Effector CD8-positive, alpha-beta T cell (primary cell): ENCODE data around the gene ZFP90.
A peak's percentile ranks its signal among the peaks of the same experiment; 100 is the strongest.
"Not testable (repeated sequence)": the region's sequence is repeated elsewhere in the genome, so short reads cannot be mapped to it uniquely, and the experiment has no call there.

Experiments
- DNase-seq: peaks from one replicate; lab custom pipeline; 2025; lab: John Stamatoyannopoulos, UW

ZFP90 gene

DNA sequence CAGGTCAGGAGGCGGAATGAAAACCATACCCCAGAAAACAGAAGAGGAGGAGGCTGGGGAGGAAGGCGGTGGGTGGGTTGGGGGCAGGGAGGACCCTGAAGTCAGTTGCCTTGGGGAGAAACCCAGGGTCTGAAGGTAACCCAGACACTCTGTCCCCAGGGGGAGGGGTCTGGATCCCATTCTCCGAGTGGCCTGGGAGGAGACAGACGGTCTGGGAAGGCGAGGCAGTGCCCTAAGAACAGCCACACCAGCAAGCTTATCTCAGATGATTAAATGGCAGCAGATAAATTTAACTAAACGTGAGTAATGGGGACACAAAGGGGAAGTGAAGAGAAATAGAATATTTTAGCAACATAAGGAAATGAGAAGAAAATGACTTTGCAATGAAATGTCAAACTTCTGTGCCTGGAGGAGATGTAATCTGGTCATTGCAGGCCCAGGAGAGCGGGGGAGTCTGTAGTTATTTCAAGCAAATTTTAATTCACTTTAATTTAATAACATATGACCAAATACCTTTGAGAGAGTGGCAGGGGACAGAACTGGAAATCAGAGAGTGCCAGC lies 21.4 kb upstream of the ZFP90 start:
- no peak for DNase-seq

DNA sequence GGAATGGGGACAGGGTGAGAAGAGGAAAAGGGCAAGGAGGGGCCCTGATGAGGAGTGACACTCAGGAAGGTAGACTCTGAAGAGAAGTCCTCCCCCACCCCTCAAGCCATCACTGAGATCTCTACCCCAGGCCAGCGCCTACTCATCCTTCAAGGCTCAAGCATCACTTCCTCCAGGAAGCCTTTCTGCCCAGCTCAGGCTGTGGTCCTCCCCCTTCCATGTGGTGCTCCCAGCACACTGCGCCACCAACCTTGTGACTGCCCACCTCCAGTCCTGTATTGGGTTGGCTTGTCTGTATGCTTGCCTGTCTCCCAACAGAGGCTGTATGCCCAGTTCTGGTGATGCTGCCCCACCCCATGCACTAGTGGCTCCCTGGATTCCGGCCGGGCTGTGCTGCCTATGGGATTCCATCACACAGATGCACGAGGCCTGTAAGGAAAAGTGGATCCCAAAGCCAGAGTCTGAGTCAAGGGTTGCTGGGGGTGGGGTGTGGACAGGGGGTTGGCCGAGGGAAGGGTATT lies 19.8 kb upstream of the ZFP90 start:
- DNase-seq, result no peak

DNA sequence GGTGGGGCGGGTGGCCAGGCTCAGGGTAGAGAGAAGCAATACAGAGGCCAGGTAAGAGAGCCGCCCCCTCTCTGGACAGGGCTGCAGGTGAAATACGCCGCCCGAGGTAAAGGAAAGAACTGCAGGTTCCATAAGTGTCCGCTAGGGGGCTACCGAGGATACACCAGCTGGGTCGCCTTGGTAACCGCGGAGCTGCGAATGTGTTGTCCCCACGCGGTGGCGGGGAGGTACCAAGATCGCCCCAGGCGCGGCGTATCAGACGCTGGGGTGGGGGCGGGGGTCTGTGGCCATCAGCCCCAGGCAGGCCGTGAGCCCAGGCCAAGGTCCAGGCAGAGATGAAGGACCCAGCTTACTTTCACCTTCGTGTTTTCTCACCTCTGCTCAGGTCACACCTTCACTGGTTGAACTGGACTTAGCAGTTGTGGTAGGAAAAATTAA lies 18.4 kb upstream of the ZFP90 start:
- peak; percentile 75 for DNase-seq

DNA sequence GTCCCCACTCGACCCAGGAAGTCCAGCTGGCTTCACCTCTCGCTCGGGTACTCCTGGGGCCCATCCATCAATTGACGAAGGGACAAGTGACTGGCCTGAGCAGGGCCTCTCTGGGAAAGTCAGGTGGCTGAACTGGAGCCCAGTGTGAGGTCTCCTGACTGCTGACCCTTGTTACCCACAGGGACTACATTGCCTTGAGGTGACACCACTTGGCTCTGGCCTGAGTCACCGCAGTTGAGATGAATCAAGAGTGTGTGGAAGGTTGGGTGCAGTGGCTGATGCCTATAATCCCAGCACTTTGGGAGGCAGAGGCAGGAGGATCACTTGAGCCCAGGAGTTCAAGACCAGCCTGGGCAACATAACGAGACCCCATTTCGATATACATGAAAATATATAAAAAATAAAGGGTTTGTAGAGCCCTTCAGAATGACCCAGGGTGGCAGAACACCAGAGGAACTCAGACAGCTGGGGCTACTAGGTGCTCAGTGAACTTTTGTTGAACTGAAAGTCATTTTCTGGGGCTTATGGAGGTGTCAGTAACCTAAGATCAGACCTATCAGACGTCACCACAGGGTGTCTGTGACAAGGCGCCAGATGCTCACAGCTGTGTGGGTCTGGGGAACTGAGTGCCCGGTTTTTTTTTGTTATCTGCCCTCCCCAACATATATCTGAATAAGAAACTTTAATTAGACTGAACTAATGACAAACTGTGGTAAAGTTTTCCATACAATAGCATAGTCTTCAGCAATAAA lies 14.8 kb upstream of the ZFP90 start:
- no peak for DNase-seq

DNA sequence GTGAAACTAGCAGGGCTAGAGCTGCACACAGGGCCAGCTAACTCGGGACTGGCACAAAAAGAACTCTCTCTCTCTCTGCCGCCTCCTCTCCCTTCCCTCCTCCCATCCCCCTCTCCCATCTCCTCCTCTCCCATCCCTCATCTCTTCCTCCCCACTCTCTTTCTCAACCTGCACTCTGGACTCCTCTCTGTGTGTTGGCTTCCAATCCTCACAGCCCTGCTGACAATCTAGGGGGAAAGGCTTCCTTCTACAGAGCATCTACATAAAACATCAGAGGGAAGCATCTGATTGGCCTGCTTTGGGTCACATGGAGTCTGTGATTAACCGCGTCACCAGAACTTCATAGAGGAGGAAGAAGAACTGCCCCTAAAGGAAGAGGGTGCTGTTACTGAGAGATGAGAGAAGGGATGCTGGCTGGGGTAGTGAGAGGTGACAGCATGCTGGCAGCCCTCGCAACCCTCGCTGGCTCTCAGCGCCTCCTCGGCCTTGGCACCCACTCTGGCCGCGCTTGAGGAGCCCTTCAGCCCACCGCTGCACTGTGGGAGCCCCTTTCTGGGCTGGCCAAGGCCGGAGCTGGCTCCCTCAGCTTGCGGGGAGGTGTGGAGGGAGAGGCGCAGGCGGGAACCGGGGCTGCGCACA lies 12.8 kb upstream of the ZFP90 start:
- DNase-seq, result no peak

DNA sequence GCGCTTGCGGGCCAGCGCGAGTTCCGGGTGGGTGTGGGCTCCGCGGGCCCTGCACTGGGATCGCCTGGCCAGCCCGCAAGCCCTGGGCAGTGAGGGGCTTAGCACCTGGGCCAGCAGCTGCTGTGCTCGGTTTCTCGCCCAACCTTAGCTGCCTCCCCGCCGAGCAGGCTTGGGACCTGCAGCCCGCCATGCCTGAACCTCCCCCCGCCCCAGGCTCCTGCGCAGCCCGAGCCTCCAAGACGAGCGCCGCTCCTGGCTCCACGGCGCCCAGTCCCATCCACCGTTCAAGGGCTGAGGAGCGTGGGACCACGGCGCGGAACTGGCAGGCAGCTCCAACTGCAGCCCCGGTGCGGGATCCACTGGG lies 12.3 kb upstream of the ZFP90 start:
- DNase-seq, result no peak

DNA sequence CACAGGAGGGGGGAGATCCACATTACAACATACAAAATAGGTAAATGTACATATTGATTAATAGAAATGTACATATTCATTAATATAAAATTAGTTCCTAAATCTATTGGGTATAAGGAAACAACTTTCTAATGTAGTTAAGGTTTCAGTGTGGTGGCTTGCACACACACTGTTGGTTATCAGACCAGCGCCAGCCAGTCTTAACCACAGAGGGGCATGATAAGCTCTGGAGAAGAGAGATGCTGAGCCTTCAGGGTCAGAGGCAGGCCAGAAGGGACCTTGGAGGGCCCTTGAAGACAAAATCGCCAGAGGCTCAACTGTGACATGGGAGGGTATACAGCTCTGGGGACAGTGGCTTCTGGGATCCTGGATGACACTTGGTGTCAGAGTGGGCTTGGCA lies 10.9 kb upstream of the ZFP90 start:
- no peak for DNase-seq

DNA sequence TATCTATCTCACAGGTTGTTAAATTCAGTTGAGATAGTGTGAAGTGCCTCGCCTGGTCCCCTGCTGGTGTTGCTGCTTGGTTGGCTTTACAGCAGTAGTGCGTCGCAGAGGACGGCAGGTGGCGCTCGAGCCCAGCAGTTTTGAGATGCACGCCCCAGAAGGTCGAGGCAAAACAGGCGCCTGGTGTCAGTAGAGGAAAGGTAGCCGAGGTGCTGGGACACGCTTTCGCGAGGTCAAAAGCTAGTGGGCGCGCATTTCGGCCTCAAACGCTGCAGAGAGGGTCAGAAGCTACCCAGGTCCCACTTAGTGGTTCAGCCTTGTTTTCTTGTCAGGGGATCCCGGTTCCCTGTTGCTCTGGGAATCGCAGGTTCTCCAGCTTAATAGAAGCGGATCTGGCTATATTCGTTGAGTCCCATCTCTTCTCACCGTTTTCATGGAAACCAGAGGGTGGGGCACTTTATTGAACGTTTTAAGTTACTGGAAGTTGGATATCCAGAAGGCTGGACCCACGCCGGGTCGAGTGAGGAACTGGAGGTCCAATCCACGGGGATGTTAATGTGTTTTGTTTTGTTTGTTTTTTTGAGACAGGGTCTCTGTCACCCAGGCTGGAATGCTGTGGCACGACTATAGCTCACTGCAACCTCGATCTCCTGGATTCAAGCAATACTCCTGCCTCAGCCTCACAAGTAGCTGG lies 10.3 kb upstream of the ZFP90 start:
- DNase-seq, result peak; percentile 83

DNA sequence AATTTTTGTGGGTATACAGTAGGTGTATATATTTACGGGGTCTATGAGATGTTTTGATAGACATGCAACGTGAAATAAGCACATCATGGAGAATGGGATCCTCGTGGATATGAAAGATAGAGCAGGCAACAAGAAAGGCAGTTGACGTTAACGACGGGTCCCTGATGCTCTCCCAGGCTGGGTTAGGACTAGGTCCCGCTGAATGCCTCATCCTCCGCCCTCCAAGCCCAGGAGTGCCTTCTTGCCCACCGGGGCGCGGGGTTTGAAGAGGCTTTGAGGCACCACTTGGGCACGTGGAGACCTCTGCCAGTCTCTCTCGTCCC lies 9.5 kb upstream of the ZFP90 start:
- no peak for DNase-seq

DNA sequence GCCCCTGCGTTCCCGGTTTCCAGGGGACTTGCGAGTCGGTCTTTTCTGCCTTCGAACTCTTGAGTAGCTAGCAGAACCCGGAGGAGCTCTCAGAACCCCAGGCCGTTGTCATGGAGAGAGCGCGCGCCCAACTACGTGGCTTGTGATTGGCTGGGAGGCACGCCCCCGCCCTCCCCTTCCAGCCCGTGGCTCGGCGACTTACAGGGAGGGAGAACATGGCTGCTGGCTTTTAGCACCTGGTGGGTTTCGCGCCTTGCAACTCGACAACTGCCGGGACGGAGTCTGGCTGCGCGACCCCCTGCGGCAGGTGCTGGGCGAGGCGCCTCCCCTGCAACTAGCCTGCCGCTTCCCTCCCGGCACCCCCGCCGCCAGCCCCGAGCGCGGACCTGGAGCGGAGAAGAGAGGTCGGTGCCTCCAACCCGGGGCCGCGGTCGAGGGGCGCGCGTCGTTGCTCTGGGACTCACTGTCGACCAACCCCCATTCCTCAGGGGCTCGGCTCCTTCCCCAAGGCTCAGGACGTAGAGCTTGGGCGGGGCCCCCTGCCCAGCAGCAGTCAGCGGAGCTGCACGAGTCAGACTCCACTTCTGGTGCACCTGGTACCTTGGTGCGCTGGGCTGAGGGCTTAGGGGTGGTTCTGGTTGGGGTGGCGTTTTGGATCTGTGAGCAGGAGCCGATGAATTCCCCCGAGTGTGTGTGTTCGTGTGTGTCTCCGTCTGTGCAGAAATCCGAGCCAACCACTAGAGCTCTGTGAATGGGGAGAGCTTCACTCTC lies 9.0 kb upstream of the ZFP90 start:
- peak; percentile 82 for DNase-seq

DNA sequence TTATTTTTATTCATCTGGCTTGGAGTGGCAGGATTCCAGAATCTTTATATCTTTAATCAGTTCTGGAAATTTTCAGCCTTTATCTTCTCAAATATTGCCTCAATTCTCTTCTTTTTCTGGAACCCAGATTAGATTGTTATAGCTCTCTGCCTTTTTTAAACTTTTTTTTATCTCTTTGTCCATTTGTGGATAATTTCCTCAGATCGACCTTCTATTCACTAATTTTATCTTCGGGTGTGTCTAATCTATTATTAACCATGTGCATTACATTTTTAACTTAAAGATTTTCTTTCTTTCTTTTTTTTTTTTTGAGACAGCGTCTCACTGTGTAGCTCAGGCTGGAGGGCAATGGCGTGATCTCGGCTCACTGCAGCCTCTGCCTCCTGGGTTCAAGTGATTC lies 5.2 kb upstream of the ZFP90 start:
- DNase-seq, result no peak

DNA sequence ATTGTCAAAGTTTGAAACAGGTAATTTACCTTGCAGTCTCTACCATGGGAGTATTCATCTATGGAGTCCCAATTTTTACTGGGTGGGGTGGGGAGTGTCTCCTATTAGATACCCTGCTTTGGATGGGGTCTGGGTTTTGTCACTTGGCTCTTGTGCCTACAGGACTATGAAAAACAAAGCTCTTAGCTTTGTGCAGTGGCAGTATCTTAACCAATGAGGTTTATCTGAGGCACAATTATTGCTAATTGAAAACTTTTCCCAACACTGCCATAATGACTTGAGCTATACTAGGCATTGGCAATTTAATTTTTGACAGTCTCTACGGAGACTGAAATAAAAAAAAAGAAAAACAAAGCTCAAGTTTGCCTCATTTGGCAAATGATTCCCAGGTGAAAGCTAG lies 3.8 kb upstream of the ZFP90 start:
- no peak for DNase-seq

DNA sequence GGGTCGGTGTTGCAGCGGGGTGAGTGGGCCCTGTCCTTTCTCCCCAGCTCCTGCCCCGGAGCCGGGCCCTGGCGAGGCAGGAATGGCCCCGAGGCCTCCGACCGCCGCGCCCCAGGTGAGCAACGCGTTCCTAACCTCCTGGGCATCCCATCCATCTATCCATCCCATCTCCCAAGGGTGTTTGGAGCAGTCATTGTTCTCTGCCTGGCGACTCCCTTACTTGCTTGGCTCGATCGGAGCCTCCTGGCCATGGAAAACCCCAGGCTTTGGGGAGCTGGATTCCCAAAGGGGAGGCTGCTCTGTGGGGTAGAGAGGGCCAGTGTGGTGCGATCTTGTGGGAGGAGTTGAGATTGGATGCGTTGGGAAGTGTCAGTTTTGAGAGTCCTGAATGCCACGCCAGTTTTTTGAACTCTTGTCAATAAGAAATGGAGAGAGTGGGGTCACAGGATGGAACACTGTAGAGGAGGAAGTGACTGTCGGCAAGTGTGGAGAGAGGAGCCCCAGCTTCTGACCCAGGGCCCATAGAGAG lies 684 bp downstream of the ZFP90 start:
- DNase-seq, result no peak

DNA sequence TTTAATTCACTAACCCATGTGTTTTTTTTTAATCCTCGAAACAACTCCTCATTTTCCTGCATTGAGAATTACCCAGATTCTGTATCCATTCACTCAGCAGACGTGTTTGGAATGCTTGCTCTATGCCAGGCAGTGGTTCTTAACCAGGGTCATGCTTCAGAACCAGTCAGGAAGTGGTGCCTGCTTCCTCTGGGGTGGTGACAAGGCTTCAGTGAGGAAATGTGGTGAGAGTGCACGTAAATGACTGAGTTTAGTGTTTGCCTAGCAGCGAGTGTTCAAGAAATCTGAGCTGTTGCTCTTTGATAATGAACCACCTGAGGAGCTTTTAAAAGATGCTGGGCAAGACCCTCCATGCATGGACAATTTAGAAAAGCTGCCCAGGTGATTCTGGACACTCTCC lies 9.9 kb downstream of the ZFP90 start:
- peak; percentile 1 for DNase-seq

DNA sequence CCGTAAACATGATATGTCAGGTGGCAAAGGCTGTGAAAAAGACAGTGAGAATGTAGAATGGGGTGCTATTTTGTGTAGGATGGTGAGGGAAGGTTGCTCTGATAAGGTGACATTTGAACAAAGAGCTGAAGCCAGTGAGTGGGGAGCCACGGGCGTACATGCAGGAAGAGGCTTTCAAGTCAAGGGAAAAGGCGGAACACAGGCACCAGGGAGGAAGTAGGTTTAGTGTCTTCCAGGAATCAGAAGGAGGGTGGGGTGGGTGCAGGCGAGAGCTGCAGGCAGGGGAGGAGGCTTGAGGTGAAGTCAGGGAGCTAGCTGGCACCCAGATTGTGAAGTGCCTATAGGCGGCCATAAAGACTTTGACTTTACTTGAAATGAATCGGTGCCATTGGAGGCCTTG lies 14.1 kb downstream of the ZFP90 start:
- no peak for DNase-seq

DNA sequence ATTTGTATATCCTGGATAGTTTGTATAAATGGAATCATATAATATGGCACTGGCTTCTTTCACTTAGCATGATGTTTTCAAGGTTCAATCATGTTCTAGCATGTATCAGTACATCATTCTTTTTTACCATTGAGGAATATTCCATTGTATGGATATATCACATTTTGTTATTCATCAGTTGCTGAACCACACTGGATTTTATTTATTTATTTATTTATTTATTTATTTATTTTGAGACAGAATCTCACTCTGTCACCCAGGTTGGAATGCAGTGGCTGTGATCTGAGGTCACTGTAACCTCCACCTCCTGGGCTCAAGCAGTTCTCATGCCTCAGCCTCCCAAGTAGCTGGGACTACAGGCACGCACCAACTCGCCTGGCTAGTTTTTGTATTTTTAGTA lies 21.2 kb downstream of the ZFP90 start:
- DNase-seq, result not testable (repeated sequence)

DNA sequence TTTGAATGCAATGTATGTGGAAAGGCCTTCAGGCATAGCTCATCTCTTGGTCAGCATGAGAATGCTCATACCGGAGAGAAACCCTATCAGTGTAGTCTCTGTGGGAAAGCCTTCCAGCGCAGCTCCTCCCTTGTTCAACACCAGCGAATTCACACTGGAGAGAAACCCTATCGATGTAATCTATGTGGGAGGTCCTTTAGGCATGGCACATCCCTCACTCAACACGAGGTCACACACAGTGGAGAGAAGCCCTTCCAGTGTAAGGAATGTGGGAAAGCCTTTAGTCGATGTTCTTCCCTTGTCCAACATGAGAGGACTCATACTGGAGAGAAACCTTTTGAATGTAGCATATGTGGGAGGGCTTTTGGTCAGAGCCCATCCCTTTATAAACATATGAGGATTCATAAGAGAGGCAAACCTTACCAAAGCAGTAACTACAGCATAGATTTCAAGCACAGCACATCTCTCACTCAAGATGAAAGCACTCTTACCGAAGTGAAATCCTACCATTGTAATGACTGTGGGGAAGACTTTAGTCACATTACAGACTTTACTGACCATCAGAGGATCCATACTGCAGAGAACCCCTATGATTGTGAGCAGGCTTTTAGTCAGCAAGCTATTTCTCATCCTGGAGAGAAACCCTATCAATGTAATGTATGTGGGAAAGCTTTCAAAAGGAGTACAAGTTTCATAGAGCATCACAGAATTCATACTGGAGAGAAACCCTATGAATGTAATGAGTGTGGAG lies 24.7 kb downstream of the ZFP90 start:
- no peak for DNase-seq

DNA sequence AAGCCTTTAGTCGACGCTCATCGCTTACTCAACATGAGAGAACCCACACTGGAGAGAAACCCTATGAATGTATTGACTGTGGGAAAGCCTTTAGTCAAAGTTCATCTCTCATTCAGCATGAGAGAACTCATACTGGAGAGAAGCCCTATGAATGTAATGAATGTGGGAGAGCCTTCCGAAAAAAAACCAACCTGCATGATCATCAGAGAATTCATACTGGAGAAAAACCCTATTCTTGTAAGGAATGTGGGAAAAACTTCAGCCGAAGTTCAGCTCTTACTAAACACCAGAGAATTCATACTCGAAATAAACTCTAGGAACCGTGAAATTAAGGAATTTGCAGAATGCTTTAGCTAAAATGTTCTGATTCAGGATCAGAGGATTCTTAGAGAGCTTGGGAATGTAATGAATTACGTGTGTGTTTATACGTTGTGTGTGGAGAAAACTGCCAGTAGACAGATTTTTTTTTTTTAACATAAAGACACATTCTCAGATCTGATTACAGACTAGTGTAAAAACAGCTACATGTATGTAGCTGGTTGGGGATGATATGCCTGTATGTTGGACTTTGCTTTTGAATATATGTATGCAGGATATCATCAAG lies 25.4 kb downstream of the ZFP90 start:
- no peak for DNase-seq

DNA sequence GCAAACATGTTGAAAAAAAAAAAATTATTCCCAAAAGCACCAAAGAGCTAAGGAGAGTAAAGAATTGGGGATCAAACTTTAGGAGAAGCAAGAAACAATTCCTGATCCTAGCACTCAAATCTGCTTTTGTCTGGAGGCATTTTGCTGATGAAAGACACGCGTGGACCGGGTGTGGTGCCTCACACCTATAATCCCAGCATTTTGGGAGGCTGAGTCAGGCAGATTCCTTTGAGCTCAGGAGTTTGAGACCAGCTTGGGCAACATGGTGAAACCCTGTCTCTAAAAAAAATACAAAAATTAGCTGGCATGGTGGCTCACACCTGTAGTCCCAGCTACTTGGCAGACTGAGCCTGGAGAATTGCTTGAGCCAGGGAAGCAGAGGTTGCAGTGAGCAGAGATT lies 35.4 kb downstream of the ZFP90 start:
- no peak for DNase-seq

DNA sequence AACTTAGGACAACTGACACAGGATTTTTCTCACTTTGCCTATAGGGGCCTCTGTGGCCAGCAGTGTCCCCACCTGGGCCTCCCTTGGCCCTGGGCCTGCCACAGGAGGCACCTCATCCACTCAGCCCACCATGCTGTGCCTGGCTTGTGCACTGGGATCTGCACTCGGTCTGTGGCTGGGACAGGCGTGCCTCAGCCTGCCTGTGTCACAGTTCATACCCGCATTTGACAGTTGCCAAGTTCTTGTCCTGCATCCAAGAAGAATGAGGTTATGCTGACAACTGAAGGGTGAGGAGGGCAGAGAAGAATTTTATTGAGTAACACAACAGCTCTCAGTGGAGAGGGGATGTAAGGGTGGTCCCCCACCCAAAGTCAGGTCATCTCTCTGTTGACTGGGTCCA lies 36.0 kb downstream of the ZFP90 start:
- DNase-seq, result no peak
